A673 (cell line): ENCODE measurements around the gene ZDHHC1. TPM values are rescaled to one million over a fixed set of nuclear protein-coding genes. Genes with fewer than 3 reads are reported as not detected.
A peak's percentile ranks its signal among the peaks of the same experiment; 100 is the strongest.

Source experiments
- BruUV-seq: library from RNA; stranded (reverse); fragments of 400-500 nt; replicated peaks from 2 replicates; lab custom pipeline; 2021; lab: Mats Ljungman, UMichigan
- CTCF ChIA-PET: fragments of 300-600 bp; sonication (Branson Sonifier 250); formaldehyde crosslinking; loops from one replicate; lab custom pipeline; 2022; ENCODE audit warnings: antibody characterized with exemption; lab: Charles Lee
- POLR2A ChIA-PET: fragments of 300-600 bp; sonication (Branson Sonifier 250); formaldehyde crosslinking; loops from one replicate; lab custom pipeline; 2022; ENCODE audit warnings: antibody characterized with exemption; ENCODE audit not compliant: low non-redundant PET; lab: Charles Lee
- DNase-seq: peaks from one replicate; pipeline ENCODE4 v3.0.0-alpha.2; 2015; ENCODE audit warnings: low spot score
- H3K27ac ChIP-seq: fragments of 200-600 bp; sonication (generic); 2 replicates; pipeline ENCODE4 v1.5.1; 2016; ENCODE audit warnings: mixed run types, low read depth, mild to moderate bottlenecking, mixed read lengths, antibody characterized with exemption, low read length; ENCODE audit not compliant: poor library complexity, severe bottlenecking
- H3K27me3 ChIP-seq: fragments of 200-600 bp; sonication (generic); replicated peaks from 2 replicates; pipeline ENCODE4 v1.6.1; 2017; ENCODE audit warnings: mixed run types, low read depth, mild to moderate bottlenecking, mixed read lengths, antibody characterized with exemption, low read length; ENCODE audit not compliant: insufficient read depth, poor library complexity
- H3K36me3 ChIP-seq: fragments of 200-600 bp; sonication (generic); 2 replicates; pipeline ENCODE4 v1.6.1; 2016; ENCODE audit warnings: mixed run types, mild to moderate bottlenecking, mixed read lengths, antibody characterized with exemption, low read length; ENCODE audit not compliant: insufficient read depth, poor library complexity, severe bottlenecking
- H3K4me1 ChIP-seq: fragments of 200-600 bp; sonication (generic); 2 replicates; pipeline ENCODE4 v1.6.1; 2017; ENCODE audit warnings: mixed run types, mild to moderate bottlenecking, mixed read lengths, antibody characterized with exemption, low read length; ENCODE audit not compliant: insufficient read depth, poor library complexity, severe bottlenecking
- H3K4me3 ChIP-seq: fragments of 200-600 bp; sonication (generic); 2 replicates; pipeline ENCODE4 v1.5.1; 2016; ENCODE audit warnings: low read depth, mixed run types, mild to moderate bottlenecking, mixed read lengths, low read length; ENCODE audit not compliant: poor library complexity, severe bottlenecking
- H3K9me3 ChIP-seq: fragments of 200-600 bp; sonication (generic); 2 replicates; pipeline ENCODE4 v1.6.1; 2016; ENCODE audit warnings: mixed run types, low read depth, mild to moderate bottlenecking, mixed read lengths, antibody characterized with exemption, low read length; ENCODE audit not compliant: poor library complexity, severe bottlenecking
- EZH2 ChIP-seq: fragments of 200-600 bp; sonication (generic); IDR thresholded peaks from 2 replicates; pipeline ENCODE4 v1.6.1; 2017; ENCODE audit warnings: borderline replicate concordance, low read depth, mild to moderate bottlenecking, mixed read lengths, antibody characterized with exemption, low read length; ENCODE audit not compliant: poor library complexity, severe bottlenecking
- intact Hi-C: fragments of 100-400 bp; cut with micrococcal nuclease; formaldehyde crosslinking; loops from one replicate; pipeline ENCODE4 v1.10.0; 2022; ENCODE audit not compliant: unreplicated experiment
- total RNA-seq: library from RNA; stranded (reverse); gene quantifications from 2 replicates; pipeline ENCODE4 v1.2.3, GENCODE V29; 2021
- TF ChIP-seq, protein P1 (sequence below): fragments of 300-800, 200-600 bp; sonication (generic); conservative IDR thresholded peaks from 2 replicates; pipeline ENCODE4 v1.5.1; 2017; ENCODE audit warnings: low read depth, mild to moderate bottlenecking, antibody characterized with exemption, low read length, moderate library complexity, mixed read lengths

The ZDHHC1 gene
- total RNA-seq, 1 experiment from 2014 or later = 5.3 TPM

GRCh38 chr16:67428146-67428731 is 12.0 kb upstream of the ZDHHC1 start:
- H3K36me3 ChIP-seq = no peaks in the 10 kb centered on the region
- H3K27me3 ChIP-seq = peaks cover 3% of the 10 kb centered on the region
- no TSS peak for BruUV-seq
- intact Hi-C loops = loop anchor here (5.0 kb wide), 1 partner anchor 39 kb away; no protein-coding TSS in a partner anchor
- CTCF ChIA-PET = interaction anchor here (0.5 to 1.6 kb wide), 6 partner anchors 8 to 230 kb away, joined by 3 to 10 read pairs (median 4); no protein-coding TSS in a partner anchor
- peaks cover 29% of the 10 kb centered on the region for H3K4me1 ChIP-seq
- H3K4me3 ChIP-seq = no peak overlapping the region
- TF ChIP-seq, protein P1, sequence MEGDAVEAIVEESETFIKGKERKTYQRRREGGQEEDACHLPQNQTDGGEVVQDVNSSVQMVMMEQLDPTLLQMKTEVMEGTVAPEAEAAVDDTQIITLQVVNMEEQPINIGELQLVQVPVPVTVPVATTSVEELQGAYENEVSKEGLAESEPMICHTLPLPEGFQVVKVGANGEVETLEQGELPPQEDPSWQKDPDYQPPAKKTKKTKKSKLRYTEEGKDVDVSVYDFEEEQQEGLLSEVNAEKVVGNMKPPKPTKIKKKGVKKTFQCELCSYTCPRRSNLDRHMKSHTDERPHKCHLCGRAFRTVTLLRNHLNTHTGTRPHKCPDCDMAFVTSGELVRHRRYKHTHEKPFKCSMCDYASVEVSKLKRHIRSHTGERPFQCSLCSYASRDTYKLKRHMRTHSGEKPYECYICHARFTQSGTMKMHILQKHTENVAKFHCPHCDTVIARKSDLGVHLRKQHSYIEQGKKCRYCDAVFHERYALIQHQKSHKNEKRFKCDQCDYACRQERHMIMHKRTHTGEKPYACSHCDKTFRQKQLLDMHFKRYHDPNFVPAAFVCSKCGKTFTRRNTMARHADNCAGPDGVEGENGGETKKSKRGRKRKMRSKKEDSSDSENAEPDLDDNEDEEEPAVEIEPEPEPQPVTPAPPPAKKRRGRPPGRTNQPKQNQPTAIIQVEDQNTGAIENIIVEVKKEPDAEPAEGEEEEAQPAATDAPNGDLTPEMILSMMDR = peak; percentile 87
- no peak for TF ChIP-seq EZH2
- no peaks in the 10 kb centered on the region for H3K9me3 ChIP-seq
- DNase-seq = peak; percentile 71
- POLR2A ChIA-PET = interaction anchor here (0.6 kb wide), 1 partner anchor 298 kb away, joined by 3 read pairs; no protein-coding TSS in a partner anchor
- no peak overlapping the region for H3K27ac ChIP-seq

DNA sequence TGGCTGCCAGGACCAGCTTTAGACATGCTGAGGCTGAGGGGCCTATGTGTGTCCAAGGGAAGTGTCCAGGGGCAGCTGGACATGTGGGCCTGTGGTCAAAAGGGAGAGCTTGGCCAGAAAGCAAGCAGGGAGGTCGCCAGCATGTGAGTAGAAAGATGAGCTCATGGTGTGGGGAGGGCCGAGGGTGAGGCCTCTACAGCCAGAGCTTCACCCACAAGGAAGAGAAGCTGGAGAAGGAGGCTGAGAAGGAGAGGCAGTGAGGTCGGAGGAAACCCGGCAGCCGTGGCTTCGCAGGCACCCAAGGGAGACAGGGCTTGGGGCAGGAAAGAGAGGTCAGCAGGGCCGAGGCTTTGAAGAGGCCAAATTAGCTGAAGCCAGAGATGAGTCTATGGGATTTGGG is 10.7 kb upstream of the ZDHHC1 start:
- POLR2A ChIA-PET = interaction anchor here (0.6 kb wide), 1 partner anchor 9 kb away, joined by 5 read pairs; no protein-coding TSS in a partner anchor
- H3K27me3 ChIP-seq = peaks cover 3% of the 10 kb centered on the region
- intact Hi-C loops = loop anchor here (5.0 kb wide), 1 partner anchor 40 kb away; no protein-coding TSS in a partner anchor

GRCh38 chr16:67426022-67426421 is 9.7 kb upstream of the ZDHHC1 start:
- peaks cover 3% of the 10 kb centered on the region for H3K27me3 ChIP-seq
- DNase-seq = no peak
- TF ChIP-seq, protein P1 = no peak
- no peak for TF ChIP-seq EZH2
- H3K9me3 ChIP-seq = no peaks in the 10 kb centered on the region
- intact Hi-C loops = loop anchor here (5.0 kb wide), 1 partner anchor 41 kb away; no protein-coding TSS in a partner anchor
- H3K4me1 ChIP-seq = peaks cover 38% of the 10 kb centered on the region
- no peak overlapping the region for H3K27ac ChIP-seq
- no peaks in the 10 kb centered on the region for H3K36me3 ChIP-seq
- H3K4me3 ChIP-seq = no peak overlapping the region
- ChIA-PET CTCF (no interaction called here), POLR2A (no interaction called here)
- BruUV-seq = no TSS peak

More for the DNA sequence above, 10.7 kb upstream of the ZDHHC1 start:
- H3K4me3 ChIP-seq = no peak overlapping the region
- H3K36me3 ChIP-seq = no peaks in the 10 kb centered on the region
- no peak overlapping the region for H3K27ac ChIP-seq
- no peak for DNase-seq
- no peaks in the 10 kb centered on the region for H3K9me3 ChIP-seq
- TF ChIP-seq, protein P1 = no peak
- TF ChIP-seq EZH2 = no peak
- peaks cover 38% of the 10 kb centered on the region for H3K4me1 ChIP-seq
- no TSS peak for BruUV-seq
- CTCF ChIA-PET = interaction anchor here (0.6 kb wide), 1 partner anchor 180 kb away, joined by 4 read pairs; the partner anchor contains the start of gene FHOD1
